Activated naive CD8-positive, alpha-beta T cell (primary cell): ENCODE data around the gene PTCHD1.

Experiments used
- H3K27ac Mint-ChIP-seq: one replicate; pipeline ENCODE4 v1.8.0; 2021; ENCODE audit warnings: mixed read lengths
- H3K27me3 Mint-ChIP-seq: one replicate; pipeline ENCODE4 v1.8.0; 2021; ENCODE audit warnings: mixed read lengths
- H3K36me3 Mint-ChIP-seq: one replicate; pipeline ENCODE4 v1.8.0; 2021; ENCODE audit warnings: mixed read lengths
- H3K4me1 Mint-ChIP-seq: one replicate; pipeline ENCODE4 v1.8.0; 2021; ENCODE audit warnings: low read depth, mixed read lengths
- H3K4me3 Mint-ChIP-seq: one replicate; pipeline ENCODE4 v1.8.0; 2021; ENCODE audit warnings: mild to moderate bottlenecking, mixed read lengths
- H3K9me3 Mint-ChIP-seq: one replicate; pipeline ENCODE4 v1.8.0; 2021; ENCODE audit warnings: low read depth, mixed read lengths

PTCHD1 gene

GRCh38 chrX:23334848-23335599 is at the start of gene PTCHD1:
PTCHD1 (plus strand) TSS chrX:23334849; CDS start chrX:23334876, 27 bp downstream.
- Mint-ChIP-seq H3K27me3 (peaks cover 23% of the 10 kb centered on the region), H3K4me3 (peak within 1 kb of the TSS; percentile 62), H3K9me3 (no peaks in the 10 kb centered on the region), H3K4me1 (peaks cover 13% of the 10 kb centered on the region), H3K27ac (no peak within 1 kb of the TSS), H3K36me3 (no peaks in the 10 kb centered on the region)

GRCh38 chrX:23286731-23287130 is 47.9 kb upstream of the PTCHD1 start:
- no peak overlapping the region for H3K27ac Mint-ChIP-seq
- no peaks in the 10 kb centered on the region for H3K27me3 Mint-ChIP-seq
- no peaks in the 10 kb centered on the region for H3K4me1 Mint-ChIP-seq
- H3K9me3 Mint-ChIP-seq = no peaks in the 10 kb centered on the region
- no peak overlapping the region for H3K4me3 Mint-ChIP-seq
- H3K36me3 Mint-ChIP-seq = no peaks in the 10 kb centered on the region

- Mint-ChIP-seq H3K27ac (no peak overlapping the region), H3K9me3 (no peaks in the 10 kb centered on the region), H3K36me3 (no peaks in the 10 kb centered on the region)
These were observed 47.4 kb upstream of the PTCHD1 start for GRCh38 chrX:23287191-23287725.

GRCh38 chrX:23292354-23292987 is 42.2 kb upstream of the PTCHD1 start:
- Mint-ChIP-seq H3K27me3 (no peaks in the 10 kb centered on the region), H3K4me1 (no peaks in the 10 kb centered on the region), H3K4me3 (no peak overlapping the region), H3K36me3 (no peaks in the 10 kb centered on the region), H3K9me3 (no peaks in the 10 kb centered on the region), H3K27ac (no peak overlapping the region)

More at GRCh38 chrX:23287191-23287725, 47.4 kb upstream of the PTCHD1 start:
- H3K27me3 Mint-ChIP-seq = no peaks in the 10 kb centered on the region
- no peak overlapping the region for H3K4me3 Mint-ChIP-seq
- H3K4me1 Mint-ChIP-seq = no peaks in the 10 kb centered on the region

- Mint-ChIP-seq H3K9me3 (no peaks in the 10 kb centered on the region), H3K4me1 (no peaks in the 10 kb centered on the region), H3K36me3 (no peaks in the 10 kb centered on the region), H3K27ac (no peak overlapping the region), H3K4me3 (no peak overlapping the region), H3K27me3 (no peaks in the 10 kb centered on the region)
These were observed 41.5 kb upstream of the PTCHD1 start for GRCh38 chrX:23292988-23293651.

- no peaks in the 10 kb centered on the region for H3K4me1 Mint-ChIP-seq
- H3K27ac Mint-ChIP-seq = no peak overlapping the region
- no peaks in the 10 kb centered on the region for H3K27me3 Mint-ChIP-seq
- H3K9me3 Mint-ChIP-seq = no peaks in the 10 kb centered on the region
- H3K4me3 Mint-ChIP-seq = no peak overlapping the region
- H3K36me3 Mint-ChIP-seq = no peaks in the 10 kb centered on the region
These were observed 29.8 kb upstream of the PTCHD1 start for GRCh38 chrX:23304881-23305280.

- no peaks in the 10 kb centered on the region for H3K27me3 Mint-ChIP-seq
- no peaks in the 10 kb centered on the region for H3K4me1 Mint-ChIP-seq
- H3K9me3 Mint-ChIP-seq = no peaks in the 10 kb centered on the region
- no peaks in the 10 kb centered on the region for H3K36me3 Mint-ChIP-seq
- no peak overlapping the region for H3K27ac Mint-ChIP-seq
- H3K4me3 Mint-ChIP-seq = no peak overlapping the region
These were observed 22.9 kb upstream of the PTCHD1 start for GRCh38 chrX:23311731-23312130.

- H3K36me3 Mint-ChIP-seq = no peaks in the 10 kb centered on the region
- H3K9me3 Mint-ChIP-seq = no peaks in the 10 kb centered on the region
- H3K27me3 Mint-ChIP-seq = no peaks in the 10 kb centered on the region
- H3K4me1 Mint-ChIP-seq = no peaks in the 10 kb centered on the region
- H3K4me3 Mint-ChIP-seq = no peak overlapping the region
- no peak overlapping the region for H3K27ac Mint-ChIP-seq
These were observed 22.5 kb upstream of the PTCHD1 start for GRCh38 chrX:23312136-23312535.

GRCh38 chrX:23317799-23318724 is 16.6 kb upstream of the PTCHD1 start:
- no peak overlapping the region for H3K27ac Mint-ChIP-seq
- no peaks in the 10 kb centered on the region for H3K4me1 Mint-ChIP-seq
- no peaks in the 10 kb centered on the region for H3K9me3 Mint-ChIP-seq
- H3K27me3 Mint-ChIP-seq = no peaks in the 10 kb centered on the region
- H3K36me3 Mint-ChIP-seq = no peaks in the 10 kb centered on the region
- H3K4me3 Mint-ChIP-seq = no peak overlapping the region

GRCh38 chrX:23327104-23327503 is 7.5 kb upstream of the PTCHD1 start:
- Mint-ChIP-seq H3K4me1 (peaks cover under 1% of the 10 kb centered on the region), H3K9me3 (no peaks in the 10 kb centered on the region), H3K27me3 (peaks cover 11% of the 10 kb centered on the region), H3K4me3 (no peak overlapping the region), H3K36me3 (no peaks in the 10 kb centered on the region), H3K27ac (no peak overlapping the region)

GRCh38 chrX:23331701-23332100 is 2.9 kb upstream of the PTCHD1 start:
- Mint-ChIP-seq H3K27ac (no peak overlapping the region), H3K27me3 (peaks cover 25% of the 10 kb centered on the region), H3K36me3 (no peaks in the 10 kb centered on the region), H3K4me1 (peaks cover 13% of the 10 kb centered on the region), H3K4me3 (no peak overlapping the region), H3K9me3 (no peaks in the 10 kb centered on the region)

GRCh38 chrX:23332101-23332887 is 2.4 kb upstream of the PTCHD1 start:
- Mint-ChIP-seq H3K27me3 (peaks cover 26% of the 10 kb centered on the region), H3K4me1 (peaks cover 13% of the 10 kb centered on the region), H3K36me3 (no peaks in the 10 kb centered on the region), H3K9me3 (no peaks in the 10 kb centered on the region), H3K27ac (no peak overlapping the region), H3K4me3 (peak overlapping the region; percentile 43)

- no peaks in the 10 kb centered on the region for H3K36me3 Mint-ChIP-seq
- H3K27ac Mint-ChIP-seq = no peak overlapping the region
- peak overlapping the region; percentile 66 for H3K4me3 Mint-ChIP-seq
- peaks cover 13% of the 10 kb centered on the region for H3K4me1 Mint-ChIP-seq
- H3K9me3 Mint-ChIP-seq = no peaks in the 10 kb centered on the region
- H3K27me3 Mint-ChIP-seq = peaks cover 26% of the 10 kb centered on the region
These were observed 1.5 kb upstream of the PTCHD1 start for GRCh38 chrX:23332888-23333821.
